ENCODE data around the gene CLMN. TPM values are rescaled to one million over a fixed set of nuclear protein-coding genes. Genes with fewer than 3 reads are reported as not detected.

CLMN gene
- total and polyA plus RNA-seq, 4 donors: 4.5 to 33.5 (median 11.7) TPM

DNA sequence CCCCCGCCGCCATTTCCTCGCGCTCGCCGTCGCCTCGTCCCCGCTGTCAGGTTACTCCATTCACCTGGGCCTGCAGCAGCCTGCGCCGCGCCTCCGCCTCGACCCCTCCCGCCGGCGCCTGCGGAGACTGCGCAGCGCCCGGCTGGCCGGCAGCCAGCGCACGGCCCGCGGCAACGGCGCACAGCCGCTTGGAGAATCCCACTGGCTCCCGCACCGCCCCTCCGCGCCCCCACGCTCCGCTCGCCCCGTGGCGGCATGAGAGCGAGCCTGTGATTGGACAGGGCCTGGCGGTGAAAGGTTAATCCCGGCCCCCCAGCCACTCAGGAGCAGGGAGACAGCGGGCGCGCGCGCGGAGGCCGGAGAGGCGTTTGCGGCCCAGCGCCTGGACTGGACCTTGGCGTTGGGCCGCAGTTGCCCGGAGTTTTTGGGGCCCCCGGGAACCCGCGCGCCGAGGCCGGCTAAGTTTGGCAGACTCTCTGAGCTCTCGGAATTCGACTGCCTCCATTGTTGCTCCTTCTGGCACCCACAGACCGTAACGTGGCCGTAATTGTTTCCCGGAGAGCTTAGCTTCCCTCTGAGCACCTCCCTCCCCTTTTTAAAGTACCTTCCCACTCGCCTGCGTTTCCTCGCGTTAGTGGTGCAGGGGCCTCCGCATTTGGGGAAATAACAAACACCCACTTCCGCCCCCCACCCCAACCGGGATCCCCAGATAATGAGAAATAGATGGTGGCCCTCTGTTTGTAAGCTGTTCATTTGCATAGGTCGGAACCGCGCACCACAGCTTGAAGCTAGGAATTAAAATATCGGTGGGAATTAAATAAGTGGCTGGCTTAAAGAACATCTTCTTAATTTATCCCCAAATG lies 162.2 kb downstream of the CLMN start, which contains the start of gene DICER1:
TSS of gene DICER1 (minus strand) at position 203 of the 863 bp plus-strand sequence. CDS start 24,071 bp downstream, outside the sequence.
- Histone ChIP-seq H3K36me3 (ENCODE audit: control insufficient read depth in 4 of 4, insufficient read depth in 4 of 4, low read length in 4 of 4) (peaks cover 0 to 2% (median 0%) of the 10 kb centered on the region in 4 donors), H3K4me1 (ENCODE audit: control insufficient read depth in 5 of 5, insufficient read depth in 5 of 5, low read length in 5 of 5) (peaks cover under 1 to 23% (median 16%) of the 10 kb centered on the region in 5 donors), H3K27me3 (ENCODE audit: control insufficient read depth in 3 of 3, insufficient read depth in 3 of 3, low read length in 2 of 3) (no peaks in the 10 kb centered on the region), H3K9me3 (ENCODE audit: control insufficient read depth in 4 of 4, insufficient read depth in 3 of 4, low read length in 3 of 4) (no peaks in the 10 kb centered on the region), H3K4me3 (peak within 1 kb of the TSS; percentile 92), H3K9ac (ENCODE audit: insufficient read depth in 1 of 2, low read length in 2 of 2) (peak within 1 kb of the TSS; percentile 94 to 96), H3K27ac (ENCODE audit: low read depth in 1 of 2, low read length in 1 of 2) (peak within 1 kb of the TSS; percentile 97 to 99)
- TF ChIP-seq, protein P1, sequence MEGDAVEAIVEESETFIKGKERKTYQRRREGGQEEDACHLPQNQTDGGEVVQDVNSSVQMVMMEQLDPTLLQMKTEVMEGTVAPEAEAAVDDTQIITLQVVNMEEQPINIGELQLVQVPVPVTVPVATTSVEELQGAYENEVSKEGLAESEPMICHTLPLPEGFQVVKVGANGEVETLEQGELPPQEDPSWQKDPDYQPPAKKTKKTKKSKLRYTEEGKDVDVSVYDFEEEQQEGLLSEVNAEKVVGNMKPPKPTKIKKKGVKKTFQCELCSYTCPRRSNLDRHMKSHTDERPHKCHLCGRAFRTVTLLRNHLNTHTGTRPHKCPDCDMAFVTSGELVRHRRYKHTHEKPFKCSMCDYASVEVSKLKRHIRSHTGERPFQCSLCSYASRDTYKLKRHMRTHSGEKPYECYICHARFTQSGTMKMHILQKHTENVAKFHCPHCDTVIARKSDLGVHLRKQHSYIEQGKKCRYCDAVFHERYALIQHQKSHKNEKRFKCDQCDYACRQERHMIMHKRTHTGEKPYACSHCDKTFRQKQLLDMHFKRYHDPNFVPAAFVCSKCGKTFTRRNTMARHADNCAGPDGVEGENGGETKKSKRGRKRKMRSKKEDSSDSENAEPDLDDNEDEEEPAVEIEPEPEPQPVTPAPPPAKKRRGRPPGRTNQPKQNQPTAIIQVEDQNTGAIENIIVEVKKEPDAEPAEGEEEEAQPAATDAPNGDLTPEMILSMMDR (IDR thresholded peaks at IDR 0.05; ENCODE audit: control extremely low read depth, extremely low read depth): no peak
- 0% methylated on average over 77 of the region's 77 CpGs for WGBS, 2 donors
- peak; percentile 97 for ATAC-seq (ENCODE audit: insufficient read depth, low FRiP score)
- DNase-seq: peak; percentile 97 to 98 (median 98)

GRCh38 chr14:95157048-95157326 lies 162.7 kb downstream of the CLMN start:
- Histone ChIP-seq H3K27me3 (ENCODE audit: control insufficient read depth in 3 of 3, insufficient read depth in 3 of 3, low read length in 2 of 3) (no peaks in the 10 kb centered on the region), H3K36me3 (ENCODE audit: control insufficient read depth in 4 of 4, insufficient read depth in 4 of 4, low read length in 4 of 4) (peaks cover 0 to 2% (median 0%) of the 10 kb centered on the region in 4 donors), H3K27ac (ENCODE audit: low read depth in 1 of 2, low read length in 1 of 2) (peak overlapping the region; percentile 97 to 99), H3K4me3 (peak overlapping the region; percentile 92), H3K9ac (ENCODE audit: insufficient read depth in 1 of 2, low read length in 2 of 2) (peak overlapping the region in 1 of 2 donors; percentile 66), H3K4me1 (ENCODE audit: control insufficient read depth in 5 of 5, insufficient read depth in 5 of 5, low read length in 5 of 5) (peaks cover 0 to 23% (median 17%) of the 10 kb centered on the region in 5 donors), H3K9me3 (ENCODE audit: control insufficient read depth in 4 of 4, insufficient read depth in 3 of 4, low read length in 3 of 4) (no peaks in the 10 kb centered on the region)
- TF ChIP-seq, protein P1 (IDR thresholded peaks at IDR 0.05; ENCODE audit: control extremely low read depth, extremely low read depth): no peak
- DNase-seq: no peak
- peak; percentile 30 for ATAC-seq (ENCODE audit: insufficient read depth, low FRiP score)
- 0% methylated on average over 36 to 50 of the region's 50 CpGs for WGBS, 2 donors

DNA sequence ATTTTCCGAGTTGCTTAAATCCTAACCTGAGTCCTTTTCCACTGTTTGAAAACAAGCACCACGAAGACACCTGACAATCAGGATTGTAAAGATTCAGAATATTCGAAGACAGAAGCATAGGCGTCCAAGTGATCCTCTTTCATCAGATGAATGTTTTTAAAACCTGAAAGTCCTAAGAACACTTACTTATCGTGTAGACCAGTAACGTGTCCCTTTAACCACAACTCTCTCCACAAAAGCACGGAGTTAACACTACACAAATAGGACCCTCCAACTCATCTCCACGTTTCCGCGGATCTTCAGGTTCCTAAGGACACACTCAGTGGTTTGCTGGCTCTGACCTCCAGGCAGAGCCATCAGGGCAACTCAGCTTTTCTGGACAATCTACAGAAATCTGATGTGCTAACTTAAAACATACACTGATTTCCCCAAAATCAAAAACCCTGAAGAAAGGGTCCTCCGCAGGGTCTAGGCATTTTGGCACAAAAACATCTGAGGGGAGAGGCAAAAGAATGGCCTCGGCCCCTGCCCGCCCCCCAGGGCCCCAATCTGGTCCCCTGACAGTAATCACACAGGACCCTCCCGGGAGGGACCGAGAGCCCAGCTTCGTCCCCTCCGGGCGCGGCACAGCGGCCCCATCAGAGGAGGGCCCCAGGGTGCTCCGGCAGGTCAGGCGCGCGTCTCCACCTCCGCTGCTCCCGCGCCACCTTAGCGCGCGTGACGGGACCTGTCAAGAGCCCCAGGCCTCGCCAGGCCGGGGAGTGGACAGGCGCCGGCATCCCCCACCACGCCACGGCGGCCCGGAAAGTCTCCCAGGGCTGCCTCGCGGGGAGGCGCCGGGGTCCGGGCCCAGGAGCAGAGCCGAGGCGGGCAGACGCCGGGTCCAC lies 163.3 kb downstream of the CLMN start:
- H3K4me1 ChIP-seq (ENCODE audit: control insufficient read depth in 5 of 5, insufficient read depth in 5 of 5, low read length in 5 of 5): peaks cover 0 to 25% (median 22%) of the 10 kb centered on the region in 5 donors
- 1% methylated on average over 43 to 48 of the region's 48 CpGs for WGBS, 2 donors
- DNase-seq: peak; percentile 33 to 43 (median 35)

More for the DNA sequence above, 163.3 kb downstream of the CLMN start:
- Histone ChIP-seq H3K9ac (ENCODE audit: insufficient read depth in 1 of 2, low read length in 2 of 2) (peak overlapping the region; percentile 66 to 94), H3K9me3 (ENCODE audit: control insufficient read depth in 4 of 4, insufficient read depth in 3 of 4, low read length in 3 of 4) (peaks cover 0 to under 1% (median 0%) of the 10 kb centered on the region in 4 donors), H3K4me3 (peak overlapping the region; percentile 92), H3K27ac (ENCODE audit: low read depth in 1 of 2, low read length in 1 of 2) (peak overlapping the region; percentile 97 to 99), H3K27me3 (ENCODE audit: control insufficient read depth in 3 of 3, insufficient read depth in 3 of 3, low read length in 2 of 3) (no peaks in the 10 kb centered on the region), H3K36me3 (ENCODE audit: control insufficient read depth in 4 of 4, insufficient read depth in 4 of 4, low read length in 4 of 4) (peaks cover 0 to 2% (median 0%) of the 10 kb centered on the region in 4 donors)
- TF ChIP-seq, protein P1 (IDR thresholded peaks at IDR 0.05; ENCODE audit: control extremely low read depth, extremely low read depth): no peak
- peak; percentile 3 for ATAC-seq (ENCODE audit: insufficient read depth, low FRiP score)

All from lung (tissue), 12 donors.